H1 (cell line): ENCODE data around the gene RAB5B. TPM values are rescaled to one million over a fixed set of nuclear protein-coding genes. Genes with fewer than 3 reads are reported as not detected.

ENCODE experiments used
- CEBPB ChIP-seq: IDR thresholded peaks from 2 replicates; pipeline ENCODE4 v1.6.1; 2012; ENCODE audit warnings: low read depth, low read length
- GABPA ChIP-seq: IDR thresholded peaks from 2 replicates; pipeline ENCODE4 v1.6.1; 2011; ENCODE audit warnings: mild to moderate bottlenecking, low read length, moderate library complexity, borderline replicate concordance; ENCODE audit not compliant: insufficient read depth
- TEAD4 ChIP-seq: IDR thresholded peaks from 2 replicates; pipeline ENCODE4 v1.6.1; 2012; ENCODE audit warnings: low read depth, low read length, inconsistent platforms, mixed read lengths
- polyA plus RNA-seq, 7 experiments: library from polyadenylated mRNA; depleted of rRNA in 3 of 7; stranded (reverse) in 5 of 7; unstranded in 2 of 7; fragments of >200 nt in 5 of 7; fragments of 200-250 nt in 2 of 7; gene quantifications; 1 replicate in 5 of 7; 2 replicates in 1 of 7; 4 replicates in 1 of 7; pipeline versions ENCODE4 v1.2.1 to v1.2.3, GENCODE V29; 2011 to 2013; ENCODE audit warnings: missing spikeins in 2 of 7, mixed read lengths in 2 of 7
- total RNA-seq: library from RNA; stranded (reverse); fragmentation: NEBNext Ultra II Directional; extraction: Animal tissue kit (Norgen Biotek cat#: 25700); gene quantifications from 2 replicates; pipeline ENCODE4 v1.2.1, GENCODE V29; 2021

RAB5B gene
- total and polyA plus RNA-seq, 2 of the 8 experiments (the other 6 are each of a cell fraction or from before 2014, with no cell fraction given) = 56.7 to 62.4 TPM

DNA sequence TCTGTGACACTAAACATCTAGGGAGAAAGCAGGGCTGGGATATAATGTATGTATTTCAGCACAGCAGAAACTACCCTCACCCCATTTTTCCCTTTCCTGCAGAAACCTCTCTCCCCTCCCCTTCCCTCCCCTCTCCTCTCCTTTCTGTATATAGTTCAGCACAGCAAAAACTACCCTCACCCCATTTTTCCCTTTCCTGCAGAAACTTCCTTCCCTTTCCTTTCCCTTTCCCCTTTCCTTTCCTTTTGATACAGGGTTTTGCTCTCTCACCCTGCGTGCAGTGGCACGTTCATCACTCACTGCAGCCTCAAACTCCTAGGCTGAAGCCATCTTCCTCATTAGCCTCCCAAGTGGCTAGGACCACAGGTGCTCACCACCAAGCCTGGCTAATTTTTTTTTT, 10.1 kb upstream of the RAB5B start (continued):
- TF ChIP-seq CEBPB = no peak
- TF ChIP-seq TEAD4 = no peak
- no peak for TF ChIP-seq GABPA
